Neuronal stem cell (in vitro differentiated cells): ENCODE data around the gene ST3GAL4.
A peak's percentile ranks its signal among the peaks of the same experiment; 100 is the strongest.

Source experiments
- DNase-seq: peaks from one replicate; pipeline ENCODE4 v3.0.0-alpha.2; 2013; ENCODE audit warnings: low spot score
- H2AFZ ChIP-seq: one replicate; pipeline ENCODE4 v1.6.1; 2013; ENCODE audit warnings: mild to moderate bottlenecking, low read length, inconsistent platforms
- H2AK5ac ChIP-seq: 2 replicates; pipeline ENCODE4 v1.6.1; 2013; ENCODE audit warnings: low read depth, mild to moderate bottlenecking, inconsistent platforms, low read length, moderate library complexity, mixed read lengths
- H2BK120ac ChIP-seq: 2 replicates; pipeline ENCODE4 v1.6.1; 2013; ENCODE audit warnings: low read depth, mild to moderate bottlenecking, inconsistent platforms, low read length, moderate library complexity, mixed read lengths
- H2BK12ac ChIP-seq: one replicate; pipeline ENCODE4 v1.6.1; 2013; ENCODE audit warnings: low read length, inconsistent platforms
- H2BK15ac ChIP-seq: 2 replicates; pipeline ENCODE4 v1.6.1; 2013; ENCODE audit warnings: mild to moderate bottlenecking, low read length, inconsistent platforms, mixed read lengths
- H2BK5ac ChIP-seq: one replicate; pipeline ENCODE4 v1.6.1; 2013; ENCODE audit warnings: inconsistent platforms, mild to moderate bottlenecking, low read length, moderate library complexity
- H3K14ac ChIP-seq: one replicate; pipeline ENCODE4 v1.6.1; 2013; ENCODE audit warnings: low read length, inconsistent platforms
- H3K18ac ChIP-seq: 2 replicates; pipeline ENCODE4 v1.6.1; 2013; ENCODE audit warnings: low read length, inconsistent platforms
- H3K23ac ChIP-seq: 2 replicates; pipeline ENCODE4 v1.6.1; 2013; ENCODE audit warnings: low read depth, mild to moderate bottlenecking, mixed read lengths, low read length, inconsistent platforms; ENCODE audit not compliant: poor library complexity
- H3K27ac ChIP-seq: replicated peaks from 3 replicates; pipeline ENCODE4 v1.5.1; 2013; ENCODE audit warnings: low read length, inconsistent platforms
- H3K27me3 ChIP-seq, 3 experiments: 2 replicates each; pipeline ENCODE4 v1.6.1; 2013; ENCODE audit warnings: low read length in 3 of 3, mild to moderate bottlenecking in 2 of 3, inconsistent platforms in 1 of 3, low read depth in 1 of 3, mixed read lengths in 1 of 3, moderate library complexity in 1 of 3; ENCODE audit not compliant: control insufficient read depth in 3 of 3, insufficient read depth in 3 of 3
- H3K36me3 ChIP-seq, 2 donors: replicated peaks in 1 of 2; 2 replicates each; pipeline ENCODE4 v1.6.1; 2013; ENCODE audit warnings: low read length in 2 of 2; ENCODE audit not compliant: control insufficient read depth in 2 of 2, insufficient read depth in 2 of 2
- H3K4ac ChIP-seq: 2 replicates; pipeline ENCODE4 v1.6.1; 2013; ENCODE audit warnings: inconsistent platforms, mild to moderate bottlenecking, low read length, moderate library complexity
- H3K4me1 ChIP-seq, 2 donors: 1 replicate in 1 of 2; 2 replicates in 1 of 2; pipeline ENCODE4 v1.6.1; 2013; ENCODE audit warnings: low read length in 2 of 2, low read depth in 1 of 2; ENCODE audit not compliant: control insufficient read depth in 2 of 2, insufficient read depth in 1 of 2
- H3K4me2 ChIP-seq: one replicate; pipeline ENCODE4 v1.6.1; 2013; ENCODE audit warnings: mild to moderate bottlenecking, low read length, inconsistent platforms; ENCODE audit not compliant: insufficient read depth, poor library complexity, severe bottlenecking
- H3K4me3 ChIP-seq, 2 donors: 2 replicates each; pipeline ENCODE4 v1.5.1; 2013; ENCODE audit warnings: low read length in 2 of 2, mild to moderate bottlenecking in 2 of 2, inconsistent platforms in 1 of 2, moderate library complexity in 1 of 2
- H3K79me1 ChIP-seq: one replicate; pipeline ENCODE4 v1.6.1; 2013; ENCODE audit warnings: low read depth, mild to moderate bottlenecking, inconsistent platforms, low read length, moderate library complexity
- H3K9ac ChIP-seq: one replicate; pipeline ENCODE4 v1.6.1; 2013; ENCODE audit warnings: mild to moderate bottlenecking, low read depth, low read length, inconsistent platforms; ENCODE audit not compliant: poor library complexity
- H3K9me3 ChIP-seq, 2 donors: replicated peaks in 1 of 2; 2 replicates each; pipeline versions ENCODE3 to v1.6.1; 2013; ENCODE audit warnings: low read length in 2 of 2, mild to moderate bottlenecking in 2 of 2, inconsistent platforms in 1 of 2, low read depth in 1 of 2, mixed read lengths in 1 of 2, moderate library complexity in 1 of 2; ENCODE audit not compliant: control insufficient read depth in 2 of 2, insufficient read depth in 1 of 2
- H4K8ac ChIP-seq: one replicate; pipeline ENCODE4 v1.6.1; 2013; ENCODE audit warnings: low read depth, mild to moderate bottlenecking, inconsistent platforms, low read length, moderate library complexity
- H4K91ac ChIP-seq: one replicate; pipeline ENCODE4 v1.6.1; 2013; ENCODE audit warnings: low read length, low read depth, mild to moderate bottlenecking, inconsistent platforms; ENCODE audit not compliant: poor library complexity
- WGBS, 2 donors: extraction: QIAGEN DNeasy Blood & Tissue Kit; methylation state at CpG; one replicate each; pipeline ENCODE4 v1.1.7; 2013; ENCODE audit warnings: missing lambda C conversion rate in 2 of 2, mixed read lengths in 1 of 2; ENCODE audit not compliant: insufficient read length in 2 of 2, insufficient replicate concordance in 1 of 2; ENCODE audit errors: extremely low coverage in 2 of 2; 5-methylcytosine and 5-hydroxymethylcytosine counted together

The ST3GAL4 gene

DNA sequence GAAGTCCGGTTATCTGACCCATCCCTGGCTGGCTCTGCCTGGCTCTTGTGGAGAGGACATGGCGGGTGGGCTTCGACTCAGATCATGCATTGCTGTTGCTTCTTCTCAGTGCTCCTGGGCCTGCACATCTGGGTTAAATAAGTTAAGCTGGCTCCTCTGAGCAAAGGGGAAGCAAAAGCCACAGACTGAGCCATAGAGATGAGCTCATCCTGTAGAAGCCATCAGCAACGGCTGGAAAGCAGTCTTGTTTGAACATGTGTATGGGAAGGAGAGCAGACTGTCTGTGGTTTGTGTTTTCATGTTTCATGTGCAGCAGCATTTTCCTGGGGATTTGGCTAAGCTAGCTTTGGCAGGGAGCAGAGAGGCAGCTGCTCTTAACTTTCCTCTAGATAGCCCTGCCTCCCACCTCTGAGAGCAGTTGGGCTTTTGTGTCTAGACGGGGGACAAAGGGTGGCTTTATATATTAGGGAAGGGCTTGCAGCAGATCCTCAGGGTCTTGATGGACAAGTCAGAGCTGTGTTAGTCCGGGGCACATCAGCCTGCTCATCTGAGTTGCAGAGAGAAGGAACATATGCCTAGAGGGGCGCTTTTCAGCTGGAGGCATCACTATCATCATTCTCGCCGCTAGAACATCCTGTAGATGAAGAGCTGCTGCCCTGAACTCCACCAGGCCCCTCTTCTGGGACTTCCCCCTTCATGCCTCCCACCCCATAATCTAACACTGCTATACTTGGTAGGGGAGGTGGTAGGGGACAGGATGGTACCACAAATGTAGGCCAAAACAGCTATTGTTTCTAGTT lies 36.7 kb upstream of the ST3GAL4 start:
- Histone ChIP-seq H3K27ac (no peak overlapping the region), H2BK5ac (no peak overlapping the region), H3K9me3 (peaks cover 0 to 4% of the 10 kb centered on the region in 2 donors), H3K9ac (no peak overlapping the region), H3K4me1 (peaks cover 4 to 9% of the 10 kb centered on the region in 2 donors), H3K14ac (peak overlapping the region; percentile 31), H2AFZ (no peak overlapping the region), H2BK120ac (no peak overlapping the region), H3K23ac (no peak overlapping the region), H3K18ac (peak overlapping the region; percentile 11), H2AK5ac (no peak overlapping the region), H2BK12ac (no peak overlapping the region), H3K79me1 (peaks cover 2% of the 10 kb centered on the region), H2BK15ac (no peak overlapping the region), H4K8ac (no peak overlapping the region), H3K27me3 (no peaks in the 10 kb centered on the region), H4K91ac (no peak overlapping the region), H3K4me2 (no peak overlapping the region), H3K4ac (no peak overlapping the region), H3K36me3 (peaks cover 0 to 15% of the 10 kb centered on the region in 2 donors), H3K4me3 (no peak overlapping the region)
- WGBS, 2 donors: no CpG with 5 or more reads among the region's 9 CpGs
- no peak for DNase-seq

DNA sequence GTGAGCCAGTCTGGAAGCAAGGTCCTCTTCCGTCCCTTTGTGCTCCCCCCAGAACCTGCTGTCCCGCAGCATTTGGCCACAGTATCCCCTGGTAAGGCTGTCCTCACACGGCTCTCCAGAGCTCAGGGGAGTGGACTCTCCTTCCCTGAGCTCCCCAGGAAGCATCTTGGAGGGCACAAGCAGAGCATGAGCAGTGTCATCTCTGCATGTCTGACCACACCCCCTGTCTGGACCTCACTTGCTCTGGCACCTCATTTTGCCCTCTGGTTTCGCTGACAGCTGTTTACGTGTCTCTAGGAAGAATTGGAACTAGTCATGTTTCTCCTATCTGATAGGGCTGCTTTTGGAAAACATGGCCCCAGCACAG lies 36.1 kb upstream of the ST3GAL4 start:
- H2BK12ac ChIP-seq: no peak overlapping the region
- H4K91ac ChIP-seq: no peak overlapping the region
- no peak overlapping the region for H3K4me2 ChIP-seq
- no peak overlapping the region for H3K27ac ChIP-seq
- H3K4me1 ChIP-seq: peaks cover 4 to 9% of the 10 kb centered on the region in 2 donors
- no peak overlapping the region for H3K23ac ChIP-seq
- H2BK120ac ChIP-seq: no peak overlapping the region
- no peak overlapping the region for H2BK5ac ChIP-seq
- H3K79me1 ChIP-seq: peaks cover 2% of the 10 kb centered on the region
- no peak overlapping the region for H2BK15ac ChIP-seq
- H3K9me3 ChIP-seq: no peaks in the 10 kb centered on the region
- no CpG with 5 or more reads among the region's 5 CpGs for WGBS, 2 donors
- H3K9ac ChIP-seq: no peak overlapping the region
- no peak overlapping the region for H3K18ac ChIP-seq
- H3K4ac ChIP-seq: no peak overlapping the region
- H3K36me3 ChIP-seq: peaks cover 0 to 9% of the 10 kb centered on the region in 2 donors
- no peak overlapping the region for H3K14ac ChIP-seq
- H4K8ac ChIP-seq: no peak overlapping the region
- no peak overlapping the region for H3K4me3 ChIP-seq
- no peak overlapping the region for H2AK5ac ChIP-seq
- H3K27me3 ChIP-seq: no peaks in the 10 kb centered on the region
- no peak for DNase-seq
- no peak overlapping the region for H2AFZ ChIP-seq

DNA sequence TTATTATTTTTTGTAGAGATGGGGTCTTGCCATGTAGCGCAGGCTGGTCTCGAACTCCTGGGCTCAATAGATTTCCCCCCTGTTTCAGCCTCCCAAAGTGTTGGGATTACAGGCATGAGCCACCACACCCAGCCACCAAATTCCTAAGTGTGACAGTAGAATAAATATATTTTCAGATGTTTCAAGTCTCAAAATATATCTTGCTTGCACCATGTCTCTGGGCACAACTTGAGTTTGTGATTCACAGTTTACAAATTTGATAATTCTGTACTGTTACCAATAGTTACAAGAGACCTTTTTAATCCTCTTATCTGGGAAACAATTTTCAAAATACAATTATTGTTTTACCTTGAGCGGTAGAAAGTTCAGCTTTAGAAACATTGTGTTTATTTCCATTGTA lies 32.5 kb upstream of the ST3GAL4 start:
- no peak overlapping the region for H3K4ac ChIP-seq
- H3K9me3 ChIP-seq: no peaks in the 10 kb centered on the region
- H3K4me3 ChIP-seq: no peak overlapping the region
- no peak overlapping the region for H3K14ac ChIP-seq
- H3K9ac ChIP-seq: no peak overlapping the region
- no peak overlapping the region for H2BK15ac ChIP-seq
- H2AK5ac ChIP-seq: no peak overlapping the region
- no peak overlapping the region for H2BK120ac ChIP-seq
- H3K27ac ChIP-seq: no peak overlapping the region
- H3K36me3 ChIP-seq: no peaks in the 10 kb centered on the region
- H2BK12ac ChIP-seq: no peak overlapping the region
- H2BK5ac ChIP-seq: no peak overlapping the region
- H4K91ac ChIP-seq: no peak overlapping the region
- H3K4me2 ChIP-seq: no peak overlapping the region
- peaks cover 2% of the 10 kb centered on the region for H3K79me1 ChIP-seq
- H2AFZ ChIP-seq: no peak overlapping the region
- no peak for DNase-seq
- no peak overlapping the region for H4K8ac ChIP-seq
- H3K23ac ChIP-seq: no peak overlapping the region
- no CpG with 5 or more reads among the region's 3 CpGs for WGBS, 2 donors
- H3K4me1 ChIP-seq: peaks cover 4 to 12% of the 10 kb centered on the region in 2 donors
- H3K18ac ChIP-seq: no peak overlapping the region
- H3K27me3 ChIP-seq: no peaks in the 10 kb centered on the region

DNA sequence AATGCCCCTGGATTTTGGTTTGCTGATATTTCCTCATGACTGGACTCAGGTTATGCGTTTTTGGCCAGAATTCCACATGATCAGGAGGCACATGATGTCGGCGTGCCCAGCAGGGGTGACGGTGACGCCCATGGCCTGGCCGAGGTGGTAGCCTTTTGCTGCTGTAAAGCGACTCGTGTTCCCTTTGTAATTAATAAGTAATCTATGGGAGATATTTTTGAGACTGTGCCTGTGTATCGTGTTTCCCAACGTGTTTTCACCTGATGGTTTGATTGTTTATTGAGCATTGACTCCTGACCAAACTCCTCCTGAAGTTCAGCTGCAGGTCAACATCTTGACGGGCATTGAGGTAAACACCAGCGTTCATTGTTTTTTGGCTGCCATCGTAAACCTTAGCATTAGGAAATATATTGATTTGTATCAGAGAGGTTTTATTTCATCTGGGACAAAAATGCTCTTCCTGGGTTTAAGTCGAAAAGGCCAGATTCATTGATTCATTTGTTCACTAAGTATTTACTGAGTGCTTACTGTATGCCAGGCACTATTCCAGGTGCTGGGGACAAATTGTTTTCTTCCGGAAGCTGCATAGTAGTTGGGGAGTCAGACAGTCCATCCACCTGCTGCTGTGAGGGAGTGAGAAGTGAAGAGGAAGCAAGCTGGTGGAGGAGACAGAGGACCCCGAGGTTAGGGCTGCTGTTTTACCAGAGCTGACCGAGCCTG lies 28.0 kb upstream of the ST3GAL4 start:
- Histone ChIP-seq H3K9ac (peak overlapping the region; percentile 54), H3K79me1 (peaks cover 2% of the 10 kb centered on the region), H2AK5ac (peak overlapping the region; percentile 57), H3K36me3 (peaks cover 2 to 13% of the 10 kb centered on the region in 2 donors), H2BK15ac (peak overlapping the region; percentile 63), H3K4ac (no peak overlapping the region), H3K4me2 (no peak overlapping the region), H3K4me1 (peaks cover 0 to 8% of the 10 kb centered on the region in 2 donors), H3K27ac (no peak overlapping the region), H3K18ac (peak overlapping the region; percentile 37), H3K9me3 (no peaks in the 10 kb centered on the region), H3K27me3 (no peaks in the 10 kb centered on the region), H2BK12ac (no peak overlapping the region), H4K8ac (no peak overlapping the region), H2AFZ (no peak overlapping the region), H2BK5ac (no peak overlapping the region), H3K4me3 (no peak overlapping the region), H4K91ac (no peak overlapping the region), H3K23ac (peak overlapping the region; percentile 86), H2BK120ac (peak overlapping the region; percentile 66), H3K14ac (peak overlapping the region; percentile 83)
- no CpG with 5 or more reads among the region's 17 CpGs for WGBS, 2 donors
- no peak for DNase-seq
